C4-2B (cell line): ENCODE data around the gene CASP10.

ENCODE experiments used
- H3K27ac ChIP-seq: fragments of 450-650 bp; 2 replicates; pipeline ENCODE4 v1.5.1; 2017
- ZFX ChIP-seq: fragments of 450-650 bp; IDR thresholded peaks from 2 replicates; pipeline ENCODE4 v1.6.1; 2017
- TF ChIP-seq, protein P1 (sequence below): fragments of 450-650 bp; conservative IDR thresholded peaks from 2 replicates; pipeline ENCODE4 v1.5.1; 2017; ENCODE audit warnings: mild to moderate bottlenecking

The CASP10 gene

DNA sequence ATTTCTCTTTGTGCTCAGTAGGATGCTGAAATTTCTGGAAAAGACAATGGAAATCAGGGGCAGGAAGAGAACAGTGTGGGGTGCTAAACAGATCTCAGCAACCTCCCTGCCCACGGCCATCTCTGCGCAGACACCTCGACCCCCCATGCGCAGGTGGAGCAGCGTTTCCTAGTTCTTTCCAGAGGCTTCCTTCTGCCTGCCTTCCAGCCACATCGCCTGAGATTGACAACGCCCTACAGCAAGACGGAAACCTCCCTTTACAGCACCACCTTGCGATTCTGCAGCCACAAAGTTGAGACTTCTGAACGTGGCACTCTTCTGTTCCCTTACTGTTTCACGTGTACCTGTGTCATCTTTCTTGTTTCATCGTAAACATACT is 46.0 kb downstream of the CASP10 start:
- TF ChIP-seq, protein P1, sequence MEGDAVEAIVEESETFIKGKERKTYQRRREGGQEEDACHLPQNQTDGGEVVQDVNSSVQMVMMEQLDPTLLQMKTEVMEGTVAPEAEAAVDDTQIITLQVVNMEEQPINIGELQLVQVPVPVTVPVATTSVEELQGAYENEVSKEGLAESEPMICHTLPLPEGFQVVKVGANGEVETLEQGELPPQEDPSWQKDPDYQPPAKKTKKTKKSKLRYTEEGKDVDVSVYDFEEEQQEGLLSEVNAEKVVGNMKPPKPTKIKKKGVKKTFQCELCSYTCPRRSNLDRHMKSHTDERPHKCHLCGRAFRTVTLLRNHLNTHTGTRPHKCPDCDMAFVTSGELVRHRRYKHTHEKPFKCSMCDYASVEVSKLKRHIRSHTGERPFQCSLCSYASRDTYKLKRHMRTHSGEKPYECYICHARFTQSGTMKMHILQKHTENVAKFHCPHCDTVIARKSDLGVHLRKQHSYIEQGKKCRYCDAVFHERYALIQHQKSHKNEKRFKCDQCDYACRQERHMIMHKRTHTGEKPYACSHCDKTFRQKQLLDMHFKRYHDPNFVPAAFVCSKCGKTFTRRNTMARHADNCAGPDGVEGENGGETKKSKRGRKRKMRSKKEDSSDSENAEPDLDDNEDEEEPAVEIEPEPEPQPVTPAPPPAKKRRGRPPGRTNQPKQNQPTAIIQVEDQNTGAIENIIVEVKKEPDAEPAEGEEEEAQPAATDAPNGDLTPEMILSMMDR: no peak
- no peak for TF ChIP-seq ZFX
- H3K27ac ChIP-seq: no peak overlapping the region

DNA sequence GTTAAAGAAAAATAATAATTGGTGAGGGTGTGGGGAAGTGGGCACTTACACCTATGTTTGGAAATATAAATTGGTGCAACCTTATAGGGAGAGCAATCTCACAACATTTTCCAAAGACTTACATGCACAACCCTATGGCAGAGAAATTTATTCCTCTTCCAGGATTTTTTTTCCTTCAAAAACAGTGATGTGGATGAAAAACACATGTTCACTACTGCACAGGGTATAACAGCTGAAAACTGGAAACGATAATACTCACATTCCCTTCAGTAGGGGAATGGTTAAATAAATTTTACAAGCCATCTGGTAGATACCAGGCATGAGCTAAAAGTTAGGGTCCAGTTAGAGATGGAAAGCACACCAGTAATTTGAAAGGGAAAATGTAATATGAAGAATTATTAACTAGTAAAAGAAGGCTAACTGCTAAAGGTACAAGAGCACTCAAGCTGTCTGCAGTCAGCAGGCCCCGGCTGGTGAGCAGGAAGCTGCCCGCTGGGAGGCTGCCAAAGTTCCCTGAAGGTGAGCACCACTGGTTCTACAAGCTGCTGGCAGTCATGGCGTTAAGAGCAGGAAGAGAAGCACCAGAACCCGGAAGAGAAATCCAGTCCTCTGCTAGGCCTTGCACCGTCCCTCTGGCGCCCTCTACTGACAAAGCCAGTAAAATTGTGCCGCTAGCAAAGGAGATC is 49.0 kb downstream of the CASP10 start:
- peak overlapping the region; percentile 63 for H3K27ac ChIP-seq
- TF ChIP-seq ZFX: no peak
- TF ChIP-seq, protein P1: peak; percentile 96

DNA sequence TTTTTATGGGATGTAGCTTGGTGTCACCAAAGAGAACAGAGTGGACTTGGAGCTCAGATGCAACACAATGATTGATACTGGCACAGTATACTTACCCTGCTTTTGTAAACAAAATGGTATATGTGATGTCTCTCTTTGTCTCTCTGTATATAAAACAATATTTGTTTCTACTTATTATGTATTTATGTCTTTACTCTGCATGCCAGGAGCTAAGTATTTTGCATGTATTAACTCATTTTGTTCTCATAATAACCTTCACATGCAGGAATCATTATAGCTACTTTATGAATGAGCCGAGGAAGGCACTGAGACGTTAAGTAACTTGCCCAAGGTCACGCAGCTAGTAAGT is 49.5 kb downstream of the CASP10 start:
- peak overlapping the region; percentile 63; the same call in 1 of the 2 replicates for H3K27ac ChIP-seq
- TF ChIP-seq ZFX: no peak
- TF ChIP-seq, protein P1: peak; percentile 36

DNA sequence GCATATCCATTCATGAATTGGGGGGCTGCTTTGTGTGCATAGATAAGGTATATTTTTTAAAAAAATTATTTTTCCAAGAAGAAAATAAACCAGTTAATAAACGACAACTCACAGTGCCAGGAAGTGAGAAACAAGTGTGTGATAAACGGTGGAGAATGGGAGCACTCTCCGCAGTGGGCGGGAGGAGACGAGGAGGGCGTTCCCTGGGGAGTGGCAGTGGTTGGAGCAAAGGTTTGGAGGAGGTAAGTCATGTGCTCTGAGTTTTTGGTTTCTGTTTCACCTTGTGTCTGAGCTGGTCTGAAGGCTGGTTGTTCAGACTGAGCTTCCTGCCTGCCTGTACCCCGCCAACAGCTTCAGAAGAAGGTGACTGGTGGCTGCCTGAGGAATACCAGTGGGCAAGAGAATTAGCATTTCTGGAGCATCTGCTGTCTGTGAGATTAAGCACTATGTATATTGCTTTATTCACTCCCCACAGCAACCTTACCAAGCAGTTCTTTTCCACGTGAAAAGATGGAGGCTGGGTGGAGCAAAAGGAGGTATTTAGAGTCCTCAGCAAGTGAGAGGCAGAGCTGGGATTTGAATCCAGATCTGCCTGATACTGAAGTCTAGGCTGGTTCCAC is 50.4 kb downstream of the CASP10 start:
- no peak for TF ChIP-seq ZFX
- TF ChIP-seq, protein P1: no peak

DNA sequence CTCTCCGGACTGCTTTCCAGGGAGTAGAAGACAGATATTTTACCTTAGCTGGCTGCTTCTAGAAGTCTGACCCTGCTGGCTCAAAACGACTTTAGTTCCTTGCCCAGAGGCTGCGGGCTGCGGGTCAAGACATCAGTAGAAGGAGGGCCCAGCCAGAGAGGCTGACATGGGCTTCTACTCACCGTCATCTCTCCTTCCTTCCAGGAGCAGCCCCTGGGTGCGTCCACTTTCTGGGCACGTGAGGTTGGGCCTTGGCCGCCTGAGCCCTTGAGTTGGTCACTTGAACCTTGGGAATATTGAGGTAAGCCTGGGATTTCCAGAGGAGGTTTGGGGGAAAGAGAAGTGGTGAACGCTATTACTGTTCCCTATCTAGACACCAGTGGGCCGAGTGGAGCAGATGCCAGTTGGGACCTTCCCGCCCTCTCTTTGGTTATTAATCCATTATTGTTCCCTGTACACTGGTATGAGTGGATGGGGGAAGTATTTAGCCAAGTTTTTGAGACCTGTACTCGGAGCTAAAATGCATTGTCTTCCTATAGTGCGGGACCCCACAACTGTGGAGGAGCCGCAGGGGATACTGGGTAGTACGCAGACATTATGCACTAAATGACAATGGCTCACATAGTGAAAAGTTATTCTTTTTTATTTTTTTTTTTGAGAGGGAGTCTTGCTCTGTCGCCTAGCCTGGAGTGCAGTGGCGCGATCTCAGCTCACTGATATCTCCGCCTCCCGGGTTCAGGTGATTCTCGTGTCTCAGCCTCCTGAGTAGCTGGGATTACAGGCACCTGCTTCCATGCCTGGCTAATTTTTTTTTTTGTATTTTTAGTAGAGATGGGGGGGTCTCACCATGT is 51.1 kb downstream of the CASP10 start:
- TF ChIP-seq ZFX: peak; percentile 27; the same call in 1 of the 2 replicates
- TF ChIP-seq, protein P1: no peak
- H3K27ac ChIP-seq: peak overlapping the region; percentile 90

More for the DNA sequence above, 50.4 kb downstream of the CASP10 start:
- peak overlapping the region; percentile 90 for H3K27ac ChIP-seq

DNA sequence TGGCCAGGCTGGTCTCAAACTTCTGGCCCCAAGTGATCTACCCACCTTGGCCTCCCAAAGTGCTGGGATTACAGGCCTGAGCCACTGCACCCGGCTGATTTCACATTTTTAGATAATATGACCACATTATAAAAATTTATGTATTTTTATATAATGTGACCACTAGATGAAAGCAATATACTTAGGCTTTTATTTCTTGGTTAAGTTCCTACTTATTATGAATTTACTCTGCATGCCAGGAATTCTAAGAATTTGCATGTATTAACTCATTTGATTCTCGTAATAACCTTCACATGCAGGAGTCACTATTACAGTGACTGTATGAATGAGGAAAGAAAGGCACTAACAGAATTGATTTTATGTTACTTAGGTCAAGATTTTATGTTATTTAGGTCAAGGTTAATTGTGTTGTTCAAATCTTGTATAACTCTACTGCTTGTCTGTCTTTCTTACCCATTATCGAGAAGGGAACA is 51.8 kb downstream of the CASP10 start:
- TF ChIP-seq ZFX: no peak
- TF ChIP-seq, protein P1: no peak
- H3K27ac ChIP-seq: peak overlapping the region; percentile 90
